ENCODE results near the gene TIMP4.

DNA sequence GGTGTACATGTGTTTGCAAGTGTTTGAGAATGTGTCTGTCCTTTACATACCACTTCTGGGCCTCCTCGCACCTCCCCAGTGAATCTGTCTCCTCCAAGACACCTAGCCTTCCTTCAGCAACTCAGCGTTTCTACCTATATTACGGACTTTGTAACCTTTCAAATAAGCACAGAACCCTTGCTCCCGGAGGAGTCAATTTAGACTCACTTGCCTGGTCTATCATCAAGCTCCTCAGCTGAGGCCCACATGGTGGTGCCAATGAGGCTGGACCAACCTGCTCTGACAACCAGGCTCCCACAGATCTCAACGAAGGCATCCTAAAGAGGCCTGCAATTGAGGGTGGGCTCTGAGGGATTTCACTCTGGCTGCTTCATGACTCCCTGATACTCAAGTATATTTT lies 32.8 kb upstream of the TIMP4 start:
- TF ChIP-seq, protein P1, sequence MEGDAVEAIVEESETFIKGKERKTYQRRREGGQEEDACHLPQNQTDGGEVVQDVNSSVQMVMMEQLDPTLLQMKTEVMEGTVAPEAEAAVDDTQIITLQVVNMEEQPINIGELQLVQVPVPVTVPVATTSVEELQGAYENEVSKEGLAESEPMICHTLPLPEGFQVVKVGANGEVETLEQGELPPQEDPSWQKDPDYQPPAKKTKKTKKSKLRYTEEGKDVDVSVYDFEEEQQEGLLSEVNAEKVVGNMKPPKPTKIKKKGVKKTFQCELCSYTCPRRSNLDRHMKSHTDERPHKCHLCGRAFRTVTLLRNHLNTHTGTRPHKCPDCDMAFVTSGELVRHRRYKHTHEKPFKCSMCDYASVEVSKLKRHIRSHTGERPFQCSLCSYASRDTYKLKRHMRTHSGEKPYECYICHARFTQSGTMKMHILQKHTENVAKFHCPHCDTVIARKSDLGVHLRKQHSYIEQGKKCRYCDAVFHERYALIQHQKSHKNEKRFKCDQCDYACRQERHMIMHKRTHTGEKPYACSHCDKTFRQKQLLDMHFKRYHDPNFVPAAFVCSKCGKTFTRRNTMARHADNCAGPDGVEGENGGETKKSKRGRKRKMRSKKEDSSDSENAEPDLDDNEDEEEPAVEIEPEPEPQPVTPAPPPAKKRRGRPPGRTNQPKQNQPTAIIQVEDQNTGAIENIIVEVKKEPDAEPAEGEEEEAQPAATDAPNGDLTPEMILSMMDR (conservative IDR thresholded peaks at IDR 0.05; ENCODE audit: low read length), result no peak
- TF ChIP-seq EZH2phosphoT487 (IDR thresholded peaks at IDR 0.05; ENCODE audit: borderline replicate concordance), result no peak

All from Loucy (cell line).